BJ (cell line): Measurements from ENCODE around the gene MYH11. TPM values are rescaled to one million over a fixed set of nuclear protein-coding genes. Genes with fewer than 3 reads are reported as not detected.
A peak's percentile ranks its signal among the peaks of the same experiment; 100 is the strongest.

ENCODE experiments used
- CTCF ChIA-PET: fragments of 350-600 bp; formaldehyde crosslinking; extraction: SDS; loops from one replicate; lab custom pipeline; 2021; ENCODE audit warnings: antibody characterized with exemption, inconsistent platforms; lab: Yijun Ruan, JAX
- POLR2A ChIA-PET: fragments of 300-600 bp; sonication (Branson Sonifier 250); formaldehyde crosslinking; extraction: SDS; loops from one replicate; lab custom pipeline; 2021; ENCODE audit warnings: antibody characterized with exemption; lab: Charles Lee
- DNase-seq: peaks from one replicate; pipeline ENCODE4 v3.0.0-alpha.2; 2011; ENCODE audit warnings: low read depth
- H3K27me3 ChIP-seq: 2 replicates; pipeline ENCODE4 v1.6.0; 2011; ENCODE audit warnings: low read length; ENCODE audit not compliant: control insufficient read depth, insufficient read depth
- H3K36me3 ChIP-seq: 2 replicates; pipeline ENCODE4 v1.5.1; 2011; ENCODE audit warnings: low read length; ENCODE audit not compliant: control insufficient read depth, insufficient read depth
- H3K4me3 ChIP-seq: 2 replicates; pipeline ENCODE4 v1.5.1; 2011; ENCODE audit warnings: low read depth, mild to moderate bottlenecking, control low read depth, low read length
- polyA plus RNA-seq: library from polyadenylated mRNA; depleted of rRNA; stranded (reverse); fragments of >200 nt; gene quantifications from 2 replicates; pipeline ENCODE4 v1.2.3, GENCODE V29; 2011
- TF ChIP-seq, protein P1 (sequence below): IDR thresholded peaks from 2 replicates; pipeline ENCODE4 v1.5.1; 2011; ENCODE audit warnings: low read depth, mild to moderate bottlenecking, control low read depth, inconsistent platforms, low read length, moderate library complexity; ENCODE audit not compliant: insufficient read depth

MYH11 gene
- polyA plus RNA-seq, 1 experiment: 0.27 TPM

DNA sequence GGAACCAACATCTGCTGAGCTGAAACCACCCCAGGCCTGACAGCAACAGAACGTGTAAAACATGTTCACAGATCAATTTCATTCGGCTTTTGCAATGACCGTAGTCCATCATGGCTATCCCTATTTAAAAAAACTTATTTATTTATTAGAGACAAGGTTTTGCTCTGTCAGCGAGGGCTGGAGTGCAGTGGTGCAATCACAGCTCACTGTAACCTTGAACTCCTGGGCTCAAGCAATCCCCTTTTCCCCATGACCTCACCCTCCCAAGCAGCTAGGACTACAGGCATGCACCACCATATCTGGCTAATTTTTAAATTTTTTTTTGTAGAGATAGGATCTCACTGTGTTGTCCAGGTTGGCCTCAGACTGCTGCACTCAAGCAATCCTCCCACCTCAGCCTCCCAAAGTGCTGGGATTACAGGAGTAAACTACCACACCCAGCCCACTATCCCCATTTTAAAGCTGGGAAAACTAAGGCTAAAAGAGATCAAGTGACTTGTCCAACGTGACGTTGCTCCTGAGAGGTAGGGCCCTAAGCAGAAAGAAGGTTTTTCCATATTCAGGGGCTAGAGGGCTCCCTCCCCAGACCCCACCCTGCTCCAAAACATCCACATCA, 77.7 kb downstream of the MYH11 start:
- Histone ChIP-seq H3K4me3 (no peak overlapping the region), H3K27me3 (peaks cover 2% of the 10 kb centered on the region), H3K36me3 (no peaks in the 10 kb centered on the region)
- ChIA-PET POLR2A (no interaction called here), CTCF (interaction anchor here (1.0 kb wide), 1 partner anchor 9 kb away, joined by 3 read pairs; no protein-coding TSS in a partner anchor)
- TF ChIP-seq, protein P1, sequence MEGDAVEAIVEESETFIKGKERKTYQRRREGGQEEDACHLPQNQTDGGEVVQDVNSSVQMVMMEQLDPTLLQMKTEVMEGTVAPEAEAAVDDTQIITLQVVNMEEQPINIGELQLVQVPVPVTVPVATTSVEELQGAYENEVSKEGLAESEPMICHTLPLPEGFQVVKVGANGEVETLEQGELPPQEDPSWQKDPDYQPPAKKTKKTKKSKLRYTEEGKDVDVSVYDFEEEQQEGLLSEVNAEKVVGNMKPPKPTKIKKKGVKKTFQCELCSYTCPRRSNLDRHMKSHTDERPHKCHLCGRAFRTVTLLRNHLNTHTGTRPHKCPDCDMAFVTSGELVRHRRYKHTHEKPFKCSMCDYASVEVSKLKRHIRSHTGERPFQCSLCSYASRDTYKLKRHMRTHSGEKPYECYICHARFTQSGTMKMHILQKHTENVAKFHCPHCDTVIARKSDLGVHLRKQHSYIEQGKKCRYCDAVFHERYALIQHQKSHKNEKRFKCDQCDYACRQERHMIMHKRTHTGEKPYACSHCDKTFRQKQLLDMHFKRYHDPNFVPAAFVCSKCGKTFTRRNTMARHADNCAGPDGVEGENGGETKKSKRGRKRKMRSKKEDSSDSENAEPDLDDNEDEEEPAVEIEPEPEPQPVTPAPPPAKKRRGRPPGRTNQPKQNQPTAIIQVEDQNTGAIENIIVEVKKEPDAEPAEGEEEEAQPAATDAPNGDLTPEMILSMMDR: no peak
- DNase-seq: no peak

DNA sequence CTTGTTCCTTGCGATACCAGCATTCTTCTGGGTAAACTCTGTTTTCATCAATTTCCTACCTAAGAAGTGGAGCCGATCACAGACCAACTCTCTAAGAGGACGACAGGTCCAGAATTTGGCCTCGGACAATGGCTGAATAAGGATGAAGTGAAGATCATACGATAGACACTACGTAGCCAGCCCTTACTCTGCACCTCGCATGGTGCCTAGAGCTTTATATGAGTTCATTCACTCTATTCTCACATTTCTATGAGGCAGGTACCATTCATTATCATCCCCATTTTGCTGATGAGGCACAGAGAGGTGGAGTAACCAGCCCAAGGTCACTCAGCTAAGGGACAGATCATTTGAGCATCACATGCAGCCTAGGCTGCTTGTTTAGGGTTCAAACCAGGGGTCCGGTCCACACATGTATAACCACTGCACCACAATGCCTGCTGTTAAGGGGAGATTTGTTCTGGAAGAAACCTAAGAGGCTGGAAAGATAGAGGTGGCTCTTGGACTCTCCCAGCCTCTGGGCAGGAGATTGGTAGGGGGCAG, 78.6 kb downstream of the MYH11 start:
- no peaks in the 10 kb centered on the region for H3K36me3 ChIP-seq
- POLR2A ChIA-PET: no interaction called here
- CTCF ChIA-PET: interaction anchor here (0.7 to 2.5 kb wide), 12 partner anchors 8 to 357 kb away, joined by 3 to 32 read pairs (median 5); no protein-coding TSS in a partner anchor
- no peak for DNase-seq
- peaks cover 2% of the 10 kb centered on the region for H3K27me3 ChIP-seq
- no peak overlapping the region for H3K4me3 ChIP-seq
- TF ChIP-seq, protein P1: no peak

- Histone ChIP-seq H3K36me3 (no peaks in the 10 kb centered on the region), H3K4me3 (no peak overlapping the region), H3K27me3 (peaks cover 2% of the 10 kb centered on the region)
- TF ChIP-seq, protein P1: peak; percentile 59
- ChIA-PET CTCF (interaction anchor here (0.7 to 2.5 kb wide), 16 partner anchors 8 to 358 kb away, joined by 3 to 32 read pairs (median 5); no protein-coding TSS in a partner anchor), POLR2A (no interaction called here)
- no peak for DNase-seq
Observed at GRCh38 chr16:15777533-15778203, 79.2 kb downstream of the MYH11 start.

GRCh38 chr16:15776572-15776971, 80.3 kb downstream of the MYH11 start:
- Histone ChIP-seq H3K27me3 (peaks cover 2% of the 10 kb centered on the region), H3K36me3 (no peaks in the 10 kb centered on the region), H3K4me3 (no peak overlapping the region)
- POLR2A ChIA-PET: no interaction called here
- TF ChIP-seq, protein P1: no peak
- DNase-seq: no peak
- CTCF ChIA-PET: interaction anchor here (1.0 to 2.5 kb wide), 6 partner anchors 11 to 45 kb away, joined by 3 to 32 read pairs (median 5); no protein-coding TSS in a partner anchor
